ENCODE data around the gene ENO2. TPM values are rescaled to one million over a fixed set of nuclear protein-coding genes. Genes with fewer than 3 reads are reported as not detected.

ENO2 gene
- total and polyA plus RNA-seq, 8 donors: 9.3 to 50.0 (median 15.5) TPM

DNA sequence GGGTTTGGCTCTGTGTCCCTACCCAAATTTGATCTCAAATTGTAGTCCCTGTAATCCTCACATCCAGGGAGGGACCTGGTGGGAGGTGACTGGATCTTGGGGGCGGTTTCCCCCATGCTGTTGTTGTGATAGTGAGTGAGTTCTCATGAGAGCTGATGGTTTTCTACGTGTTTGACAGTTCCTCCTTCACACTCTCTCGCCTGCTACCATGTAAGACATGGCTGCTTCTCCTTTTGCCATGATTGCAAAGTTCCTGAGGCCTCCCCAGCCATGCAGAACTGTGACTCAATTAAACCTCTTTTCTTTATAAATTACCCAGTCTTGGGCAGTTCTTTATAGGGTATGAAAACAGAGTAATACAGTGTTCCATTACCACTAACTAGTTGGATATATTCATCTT is 20.1 kb upstream of the ENO2 start:
- peak in 1 of 4 donors; percentile 24 for DNase-seq
- ATAC-seq: no peak
- Histone ChIP-seq H3K4me3 (no peak overlapping the region), H3K27me3 (no peaks in the 10 kb centered on the region), H3K9me3 (no peaks in the 10 kb centered on the region), H3K27ac (peak overlapping the region in 1 of 2 donors; percentile 30), H3K36me3 (no peaks in the 10 kb centered on the region), H3K4me1 (peaks cover 9 to 25% of the 10 kb centered on the region in 2 donors)
- intact Hi-C loops (cut with DNase I): no loop called here
- TF ChIP-seq, protein P1, sequence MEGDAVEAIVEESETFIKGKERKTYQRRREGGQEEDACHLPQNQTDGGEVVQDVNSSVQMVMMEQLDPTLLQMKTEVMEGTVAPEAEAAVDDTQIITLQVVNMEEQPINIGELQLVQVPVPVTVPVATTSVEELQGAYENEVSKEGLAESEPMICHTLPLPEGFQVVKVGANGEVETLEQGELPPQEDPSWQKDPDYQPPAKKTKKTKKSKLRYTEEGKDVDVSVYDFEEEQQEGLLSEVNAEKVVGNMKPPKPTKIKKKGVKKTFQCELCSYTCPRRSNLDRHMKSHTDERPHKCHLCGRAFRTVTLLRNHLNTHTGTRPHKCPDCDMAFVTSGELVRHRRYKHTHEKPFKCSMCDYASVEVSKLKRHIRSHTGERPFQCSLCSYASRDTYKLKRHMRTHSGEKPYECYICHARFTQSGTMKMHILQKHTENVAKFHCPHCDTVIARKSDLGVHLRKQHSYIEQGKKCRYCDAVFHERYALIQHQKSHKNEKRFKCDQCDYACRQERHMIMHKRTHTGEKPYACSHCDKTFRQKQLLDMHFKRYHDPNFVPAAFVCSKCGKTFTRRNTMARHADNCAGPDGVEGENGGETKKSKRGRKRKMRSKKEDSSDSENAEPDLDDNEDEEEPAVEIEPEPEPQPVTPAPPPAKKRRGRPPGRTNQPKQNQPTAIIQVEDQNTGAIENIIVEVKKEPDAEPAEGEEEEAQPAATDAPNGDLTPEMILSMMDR (IDR thresholded peaks at IDR 0.05): no peak

DNA sequence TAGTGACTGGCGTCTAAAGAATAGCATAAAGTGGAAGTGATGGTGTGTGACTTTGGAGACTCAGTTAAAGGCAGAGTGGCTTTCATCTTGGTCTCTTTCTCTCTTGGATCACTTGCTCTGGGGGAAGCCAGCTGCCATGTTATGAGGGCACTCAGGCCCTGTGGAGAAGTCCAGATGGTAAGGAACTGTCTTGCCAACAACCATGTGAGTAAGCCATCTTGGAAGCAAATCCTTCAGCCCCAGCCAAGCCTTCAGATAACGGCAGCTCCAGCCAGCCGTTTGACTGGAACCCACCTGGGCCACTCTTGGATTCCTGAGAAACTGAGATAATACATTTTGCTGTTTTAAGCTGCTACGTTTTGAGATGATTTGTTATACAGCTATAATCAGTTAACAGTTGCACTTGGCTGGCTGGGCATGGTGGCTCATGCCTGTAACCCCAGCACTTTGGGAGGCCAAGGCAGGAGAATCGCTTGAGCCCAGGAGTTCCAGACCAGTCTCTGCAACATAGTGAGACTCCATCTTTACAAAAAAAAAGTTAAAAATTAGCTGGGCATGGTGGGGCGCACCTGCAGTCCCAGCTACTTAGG is 17.4 kb upstream of the ENO2 start:
- intact Hi-C loops (cut with DNase I): no loop called here
- H3K4me1 ChIP-seq: peaks cover 0 to 20% of the 10 kb centered on the region in 2 donors
- no peaks in the 10 kb centered on the region for H3K36me3 ChIP-seq
- H3K4me3 ChIP-seq: no peak overlapping the region
- no peaks in the 10 kb centered on the region for H3K27me3 ChIP-seq
- no peaks in the 10 kb centered on the region for H3K9me3 ChIP-seq
- ATAC-seq: no peak
- no peak for DNase-seq
- TF ChIP-seq, protein P1 (IDR thresholded peaks at IDR 0.05): no peak
- H3K27ac ChIP-seq: no peak overlapping the region

DNA sequence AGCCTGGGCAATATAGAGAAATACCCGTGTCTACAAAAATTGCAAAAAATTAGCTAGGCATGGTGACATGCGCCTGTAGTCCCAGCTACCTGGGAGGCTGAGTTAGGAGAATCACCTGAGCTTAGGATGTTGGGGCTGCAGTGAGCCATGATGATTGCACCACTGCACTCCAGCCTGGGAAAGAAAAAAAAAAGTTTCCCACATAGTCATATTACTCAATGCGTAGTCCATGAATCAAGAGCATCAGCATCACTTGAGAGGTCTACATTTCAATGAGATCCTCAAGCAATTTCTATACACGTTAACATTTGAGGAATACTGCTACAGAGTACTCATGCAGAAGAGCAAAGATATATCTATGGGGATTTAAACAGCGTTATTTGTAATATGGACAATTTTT is 15.0 kb upstream of the ENO2 start:
- DNase-seq (no peak), ATAC-seq (no peak)
- Histone ChIP-seq H3K27me3 (no peaks in the 10 kb centered on the region), H3K36me3 (no peaks in the 10 kb centered on the region), H3K9me3 (no peaks in the 10 kb centered on the region), H3K27ac (peak overlapping the region in 1 of 2 donors; percentile 50), H3K4me1 (peaks cover 0 to 23% of the 10 kb centered on the region in 2 donors), H3K4me3 (no peak overlapping the region)
- intact Hi-C loops (cut with DNase I): no loop called here
- TF ChIP-seq, protein P1 (IDR thresholded peaks at IDR 0.05): no peak

DNA sequence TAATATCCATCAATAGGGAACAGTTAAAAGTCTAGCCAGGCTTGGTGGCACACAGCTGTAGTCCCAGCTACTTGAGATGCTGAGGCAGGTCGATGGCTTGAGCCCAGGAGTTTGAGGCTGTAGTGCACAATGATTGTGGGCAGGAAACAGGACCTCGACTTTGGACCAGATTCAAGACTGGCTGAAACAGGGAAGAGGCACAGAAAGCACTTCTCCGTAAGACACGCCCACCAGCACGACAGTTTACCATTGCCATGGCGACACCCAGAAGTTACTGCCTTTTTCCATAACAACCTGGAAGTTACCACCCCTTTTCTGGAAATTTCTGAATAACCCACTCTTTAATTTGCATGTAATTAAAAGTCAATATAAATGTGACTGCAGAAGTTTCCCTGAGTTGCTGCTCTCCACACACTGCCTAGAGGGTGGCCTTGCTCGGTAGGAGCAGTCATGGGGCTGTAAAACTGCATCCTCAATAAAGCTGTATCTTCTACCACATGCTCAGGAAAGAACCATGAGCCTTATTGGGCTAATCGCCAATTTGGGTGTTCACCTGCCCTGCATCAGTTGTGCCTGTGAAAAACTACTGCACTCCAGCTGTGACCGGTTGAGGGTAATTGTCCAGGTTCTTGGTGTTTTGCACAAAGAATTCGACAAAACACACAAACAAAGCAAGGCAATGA is 14.4 kb upstream of the ENO2 start:
- DNase-seq (peak in 2 of 4 donors; percentile 72 to 81), ATAC-seq (peak; percentile 57)
- Histone ChIP-seq H3K27ac (peak overlapping the region in 1 of 2 donors; percentile 50), H3K9me3 (no peaks in the 10 kb centered on the region), H3K27me3 (no peaks in the 10 kb centered on the region), H3K36me3 (no peaks in the 10 kb centered on the region), H3K4me1 (peaks cover under 1 to 23% of the 10 kb centered on the region in 2 donors), H3K4me3 (no peak overlapping the region)
- TF ChIP-seq, protein P1 (IDR thresholded peaks at IDR 0.05): no peak
- intact Hi-C loops (cut with DNase I): no loop called here

DNA sequence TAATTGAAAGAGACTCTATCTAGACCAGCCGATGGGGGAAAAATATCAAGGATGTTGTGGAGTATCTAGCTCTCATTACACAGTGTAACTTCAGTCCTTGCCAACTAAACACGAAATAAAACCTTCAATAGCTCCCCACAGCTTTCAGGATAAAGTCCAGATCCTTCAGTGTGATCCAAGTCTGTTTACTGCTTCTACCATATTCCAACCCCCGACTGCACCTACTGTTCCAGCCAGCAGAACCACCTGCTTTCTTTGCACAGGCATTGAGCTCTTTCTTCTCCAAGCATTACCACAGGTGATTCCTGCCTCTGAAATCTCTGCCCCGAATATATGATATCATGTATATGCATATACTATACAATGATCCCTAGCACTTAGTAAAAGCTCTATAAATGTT is 11.9 kb upstream of the ENO2 start:
- DNase-seq (no peak), ATAC-seq (no peak)
- Histone ChIP-seq H3K4me1 (peaks cover 4 to 28% of the 10 kb centered on the region in 2 donors), H3K9me3 (no peaks in the 10 kb centered on the region), H3K27me3 (no peaks in the 10 kb centered on the region), H3K36me3 (no peaks in the 10 kb centered on the region), H3K27ac (no peak overlapping the region), H3K4me3 (no peak overlapping the region)
- intact Hi-C loops (cut with DNase I): no loop called here
- TF ChIP-seq, protein P1 (IDR thresholded peaks at IDR 0.05): no peak

Data from left lung (tissue), 10 donors.